Activated effector memory CD4-positive, alpha-beta T cell treated with Interleukin-2 at 50 U/mL for 16 hours (primary cell): ENCODE measurements around the gene GCFC2.

Experiments
- DNase-seq: peaks from one replicate; pipeline ENCODE4 v3.0.0-alpha.2; 2020

Gene GCFC2

DNA sequence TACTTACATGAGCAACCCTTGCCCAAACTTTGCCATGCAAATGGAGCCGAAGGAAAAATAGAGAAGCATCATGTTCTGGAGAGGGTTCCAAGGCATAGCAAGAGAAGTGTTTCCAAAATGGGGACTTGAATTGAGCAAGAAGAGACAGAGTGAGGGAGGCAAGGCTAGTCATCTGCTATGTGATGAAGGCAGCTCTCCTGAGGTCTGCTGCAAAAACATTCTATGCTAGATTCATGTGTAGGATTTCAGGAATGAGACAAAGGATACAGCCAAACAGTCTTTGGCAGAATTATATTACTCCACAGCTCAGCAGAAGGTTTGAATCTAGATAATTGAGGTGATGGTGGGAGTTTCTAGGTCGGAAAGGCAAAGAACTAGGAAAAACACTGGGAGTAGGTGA is 88.2 kb downstream of the GCFC2 start:
- DNase-seq, result no peak

DNA sequence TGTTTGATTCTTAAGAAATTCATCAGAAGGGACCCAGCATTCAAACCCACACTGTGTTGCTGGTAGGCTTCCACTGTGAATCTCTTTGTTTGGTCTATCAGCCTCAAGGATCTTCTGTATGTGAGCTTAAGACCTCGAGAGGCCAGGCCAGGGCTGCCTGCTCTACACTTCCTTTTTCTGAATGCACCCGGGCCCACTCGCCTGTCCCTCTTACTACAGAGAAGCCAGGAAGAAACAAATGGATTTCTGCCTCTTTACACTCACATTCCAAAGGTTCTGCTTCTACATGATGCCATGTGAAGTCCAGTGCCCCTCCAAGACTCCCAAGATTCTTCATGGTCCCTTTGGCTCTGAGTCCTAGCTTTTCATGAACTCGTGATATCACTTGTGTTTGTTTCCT is 89.5 kb downstream of the GCFC2 start:
- DNase-seq, result no peak

DNA sequence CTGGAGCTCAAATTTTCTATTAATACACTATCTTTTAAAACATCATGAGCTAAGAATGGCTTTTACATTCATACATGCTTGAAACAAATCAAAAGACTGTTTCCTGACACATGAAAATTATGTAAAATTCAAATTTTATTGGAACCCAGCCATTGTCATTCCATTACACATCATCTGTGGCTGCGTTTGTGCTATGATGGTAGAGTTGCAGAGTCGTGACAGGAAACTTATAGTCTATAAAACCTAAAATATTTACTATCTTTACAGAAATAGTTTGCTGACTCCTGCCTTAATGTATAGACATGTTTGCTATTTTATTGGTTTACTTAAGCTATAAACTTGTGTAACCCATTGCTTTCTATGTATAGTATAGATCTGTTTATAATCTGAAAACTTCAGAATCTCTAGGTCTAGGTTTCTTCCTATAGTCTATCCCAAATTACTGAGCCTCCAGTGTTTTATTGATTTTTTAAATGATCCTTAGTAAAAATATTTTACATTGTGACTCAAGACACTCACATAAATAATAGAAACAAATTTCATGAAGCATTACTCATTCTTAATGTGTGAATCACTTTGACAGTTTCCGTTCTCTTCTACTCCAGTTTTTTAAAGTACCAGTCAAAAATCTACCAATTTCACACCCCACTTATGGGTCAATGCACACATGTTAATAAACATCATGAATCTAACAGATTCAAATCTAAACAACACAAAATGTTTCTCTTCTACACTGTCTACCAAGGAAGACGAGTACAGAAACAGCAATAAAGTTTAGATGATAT is 90.6 kb downstream of the GCFC2 start:
- DNase-seq, result no peak

DNA sequence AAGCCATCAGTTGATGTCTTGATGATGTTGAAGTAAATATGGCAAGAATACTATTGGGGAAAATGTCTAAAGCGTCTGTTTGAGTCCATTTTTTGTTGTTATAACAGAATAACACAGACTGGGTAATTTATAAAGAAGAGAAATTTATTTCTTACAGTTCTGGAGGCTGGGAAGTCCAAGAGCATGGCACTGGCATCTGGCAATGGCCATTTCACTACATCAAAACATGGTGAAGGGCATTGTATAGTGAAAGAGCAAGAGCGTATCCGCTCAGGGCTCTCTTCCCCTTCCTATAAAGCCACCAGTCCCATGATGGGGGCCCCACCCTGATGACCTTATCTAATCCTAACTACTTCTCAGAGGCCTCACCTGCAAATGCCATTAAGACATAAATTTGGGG is 93.8 kb downstream of the GCFC2 start:
- no peak for DNase-seq

DNA sequence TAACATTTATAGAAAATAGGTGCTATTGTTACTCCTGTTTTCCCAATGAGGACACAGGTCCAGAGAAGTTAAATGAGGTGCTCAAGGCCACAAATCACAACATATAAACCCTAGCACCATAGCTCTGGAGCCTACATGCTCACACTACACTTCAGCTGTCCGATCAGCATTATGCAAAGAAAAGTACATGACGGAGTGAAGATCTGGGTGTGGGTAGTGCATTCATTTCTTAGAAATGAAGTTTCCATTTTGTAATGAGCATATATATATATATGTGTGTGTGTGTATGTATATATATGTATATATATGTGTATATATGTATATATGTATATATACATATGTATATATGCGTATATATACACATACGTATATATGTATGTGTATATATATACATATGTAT is 94.3 kb downstream of the GCFC2 start:
- DNase-seq, result no peak

DNA sequence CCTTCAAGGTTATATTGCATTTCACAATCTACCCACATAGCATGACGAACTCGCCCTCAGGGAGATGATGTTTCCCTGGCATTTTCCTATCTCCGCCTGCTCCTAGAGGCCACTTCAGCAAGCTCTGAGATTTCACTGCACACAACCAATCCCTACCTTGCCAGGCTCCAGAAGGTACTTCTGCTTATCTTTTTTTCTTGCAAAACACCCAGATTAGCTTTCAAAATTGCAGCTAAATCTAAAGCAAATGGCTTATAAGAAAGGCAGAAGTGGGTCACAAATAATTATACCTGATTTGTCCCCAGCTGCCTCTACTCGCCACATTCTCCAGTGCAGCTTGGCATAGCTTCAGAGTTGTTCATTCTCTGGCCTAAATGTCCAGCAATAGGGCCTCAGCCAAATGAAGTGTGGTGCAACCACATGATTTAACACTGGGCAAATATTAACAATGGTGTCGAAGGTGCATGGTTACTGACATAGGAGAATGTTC is 96.5 kb downstream of the GCFC2 start:
- DNase-seq, result no peak

DNA sequence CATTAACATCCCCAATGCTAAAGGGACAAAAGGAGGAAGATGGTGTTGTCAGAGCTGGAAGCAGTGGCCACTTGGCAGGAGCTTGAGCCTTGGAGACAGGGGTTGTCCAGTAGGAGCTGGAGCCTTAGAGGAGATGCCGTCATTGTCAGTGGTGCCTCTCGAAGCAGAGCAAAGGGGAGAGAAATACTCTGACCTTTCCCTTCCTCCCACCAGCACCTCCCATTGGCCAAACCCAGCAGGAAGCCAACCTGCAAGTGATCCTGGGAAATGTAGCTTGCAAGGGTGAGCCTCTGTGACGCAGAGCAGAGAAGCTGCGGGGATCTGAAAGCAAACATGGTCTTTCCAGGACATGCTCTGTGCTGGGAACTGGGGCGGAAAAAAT is 97.9 kb downstream of the GCFC2 start:
- no peak for DNase-seq
